Hypothalamus (tissue), 51 donors: ENCODE data around the gene TM9SF4.
A peak's percentile ranks its signal among the peaks of the same experiment; 100 is the strongest.

Source experiments
- DNase-seq, 51 donors: peaks; one replicate each; lab custom pipeline; 2025; lab: John Stamatoyannopoulos, UW

TM9SF4 gene, protein sequence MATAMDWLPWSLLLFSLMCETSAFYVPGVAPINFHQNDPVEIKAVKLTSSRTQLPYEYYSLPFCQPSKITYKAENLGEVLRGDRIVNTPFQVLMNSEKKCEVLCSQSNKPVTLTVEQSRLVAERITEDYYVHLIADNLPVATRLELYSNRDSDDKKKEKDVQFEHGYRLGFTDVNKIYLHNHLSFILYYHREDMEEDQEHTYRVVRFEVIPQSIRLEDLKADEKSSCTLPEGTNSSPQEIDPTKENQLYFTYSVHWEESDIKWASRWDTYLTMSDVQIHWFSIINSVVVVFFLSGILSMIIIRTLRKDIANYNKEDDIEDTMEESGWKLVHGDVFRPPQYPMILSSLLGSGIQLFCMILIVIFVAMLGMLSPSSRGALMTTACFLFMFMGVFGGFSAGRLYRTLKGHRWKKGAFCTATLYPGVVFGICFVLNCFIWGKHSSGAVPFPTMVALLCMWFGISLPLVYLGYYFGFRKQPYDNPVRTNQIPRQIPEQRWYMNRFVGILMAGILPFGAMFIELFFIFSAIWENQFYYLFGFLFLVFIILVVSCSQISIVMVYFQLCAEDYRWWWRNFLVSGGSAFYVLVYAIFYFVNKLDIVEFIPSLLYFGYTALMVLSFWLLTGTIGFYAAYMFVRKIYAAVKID

DNA sequence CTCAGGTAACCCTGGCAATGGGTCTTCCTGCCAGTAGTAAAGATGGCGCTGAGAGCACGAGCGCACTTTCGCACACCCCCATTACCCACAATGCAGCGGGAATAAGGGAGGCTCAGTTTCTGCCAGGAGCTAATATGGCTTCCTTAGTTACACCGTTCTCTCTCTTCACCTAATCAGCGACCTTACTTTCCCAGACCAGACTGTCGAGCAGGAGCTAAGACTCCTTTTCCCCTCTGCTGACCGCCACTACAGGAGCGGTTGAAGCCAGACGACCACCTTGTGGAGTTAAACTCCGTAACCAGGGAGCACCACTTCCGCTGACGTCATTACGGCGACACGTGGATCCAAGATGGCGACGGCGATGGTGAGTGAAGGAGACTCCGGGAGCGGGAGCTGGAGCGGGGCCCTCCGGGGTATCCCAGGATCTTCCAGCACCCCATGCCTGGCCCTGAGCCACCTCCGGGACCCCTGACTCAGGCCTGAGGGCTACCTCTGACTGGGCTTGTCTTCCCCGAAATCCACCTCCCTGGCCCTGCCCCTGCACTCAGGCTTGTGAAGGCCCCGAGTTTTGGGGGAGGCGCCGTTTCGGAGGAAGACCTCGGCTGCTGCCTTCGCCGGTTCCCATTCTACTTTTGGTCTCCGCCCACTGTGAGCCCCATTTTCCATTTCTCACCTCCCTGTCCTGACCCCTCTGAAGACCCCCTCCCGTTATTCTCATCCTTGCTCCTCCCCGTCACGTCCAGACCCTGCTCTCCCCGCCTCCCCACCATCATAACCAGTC, at the start of gene TM9SF4:
TSS of gene TM9SF4 (plus strand) at position 323 of the 781 bp plus-strand sequence. CDS start at position 350, 27 bp downstream.
- DNase-seq = peak; percentile 62 to 100 (median 88)

DNA sequence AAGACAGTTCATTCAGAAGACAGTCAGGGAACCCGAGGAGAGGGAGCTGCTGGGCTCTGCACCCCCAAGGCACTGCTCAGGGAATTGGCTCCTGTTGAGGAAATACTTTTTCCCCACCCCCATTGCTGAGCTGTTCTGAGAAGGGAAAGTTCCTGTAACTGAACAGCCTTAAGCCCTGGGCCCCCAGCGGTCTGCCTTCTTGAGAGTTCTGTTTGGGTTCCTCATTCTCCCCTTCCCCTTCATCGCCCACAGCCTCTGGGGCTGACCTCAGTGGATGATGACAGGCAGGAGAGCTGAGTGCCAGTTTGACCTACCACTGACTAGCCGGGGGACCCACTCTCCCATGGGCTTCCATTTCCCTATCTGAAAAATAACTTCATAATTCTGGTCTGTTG, 46.7 kb upstream of the TM9SF4 start:
- peak in 25 of 51 donors; percentile 9 to 44 (median 31) for DNase-seq

DNA sequence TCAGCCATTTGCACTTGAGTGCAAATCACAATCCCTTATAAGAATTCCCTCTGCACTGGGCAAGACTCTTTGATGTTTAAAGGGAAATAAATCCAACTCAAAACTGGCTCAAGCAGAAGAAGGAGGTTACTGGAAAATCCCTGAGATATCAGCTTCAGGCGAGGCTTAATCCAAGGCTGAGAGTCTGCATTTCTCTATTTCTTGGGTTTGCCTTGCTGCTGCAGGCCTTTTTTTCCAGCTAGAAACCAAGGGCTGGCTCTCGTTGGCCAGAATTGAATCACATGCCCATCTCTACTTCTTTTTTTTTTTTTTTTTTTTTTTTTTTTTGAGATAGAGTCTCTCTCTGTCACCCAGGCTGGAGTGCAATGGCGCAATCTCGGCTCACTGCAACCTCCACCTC, 45.8 kb upstream of the TM9SF4 start:
- DNase-seq = no peak

DNA sequence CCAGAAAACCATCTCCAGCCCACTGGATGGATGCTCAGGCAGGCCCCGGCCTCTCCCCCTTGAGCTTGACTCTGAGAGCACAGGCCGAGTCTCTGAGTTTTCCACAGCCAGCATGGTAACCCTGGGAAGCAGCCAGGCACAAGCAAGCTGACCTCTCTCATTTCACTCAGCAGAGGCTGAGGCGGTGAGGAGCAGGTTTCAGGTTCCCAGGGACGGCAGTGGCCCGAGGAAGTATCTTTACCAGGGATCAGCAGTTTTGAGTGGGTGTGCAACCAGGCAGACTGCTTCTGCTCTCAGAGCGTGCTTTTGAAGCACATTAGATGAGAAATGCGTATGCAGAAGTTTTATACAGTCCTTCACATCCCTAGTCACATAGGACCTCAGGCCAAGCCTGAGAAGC, 44.8 kb upstream of the TM9SF4 start:
- DNase-seq = no peak

DNA sequence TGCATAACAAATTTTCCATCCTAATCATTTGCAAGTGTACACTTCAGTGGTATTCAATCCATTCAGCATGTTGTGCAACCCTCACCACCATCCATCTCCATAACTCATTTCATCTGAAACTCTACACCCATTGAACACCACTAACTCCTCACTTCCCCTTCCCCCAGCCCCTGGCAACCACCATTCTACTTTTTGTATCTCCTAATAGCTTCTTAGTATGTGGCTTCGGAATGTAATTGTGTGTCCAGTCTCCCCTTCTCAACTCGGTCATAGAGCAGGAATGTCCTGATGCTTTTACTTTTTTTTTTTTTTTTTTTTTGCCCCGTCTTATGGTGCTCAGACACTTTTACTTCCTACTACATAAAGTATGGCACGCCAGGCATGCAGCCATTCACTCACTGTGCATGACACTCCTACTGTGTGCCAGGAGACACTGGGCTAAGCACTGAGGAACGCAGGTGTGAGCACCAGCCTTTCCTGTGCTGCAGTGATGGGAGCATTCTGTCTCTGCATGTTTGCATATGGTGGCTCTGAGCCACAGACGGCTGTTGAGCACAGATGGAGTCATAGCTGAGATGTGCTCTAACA, 42.2 kb upstream of the TM9SF4 start:
- no peak for DNase-seq

DNA sequence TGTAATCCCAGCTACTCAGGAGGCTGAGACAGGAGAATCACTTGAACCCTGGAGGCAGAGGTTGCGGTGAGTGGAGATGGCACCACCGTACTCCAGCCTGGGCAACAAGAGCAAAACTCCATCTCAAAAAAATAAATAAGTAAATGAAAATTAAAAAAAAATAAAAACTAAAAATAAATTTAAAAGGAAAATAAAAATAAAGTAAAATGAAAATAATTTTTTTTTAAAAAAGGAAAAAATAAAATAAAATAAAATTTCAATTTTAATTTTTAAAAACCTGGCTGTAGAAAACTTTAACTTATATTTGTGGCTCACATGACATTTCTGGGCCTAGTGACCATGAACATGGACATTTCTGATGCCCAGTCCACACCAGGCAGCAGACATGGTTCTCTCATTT, 41.3 kb upstream of the TM9SF4 start:
- DNase-seq = no peak

DNA sequence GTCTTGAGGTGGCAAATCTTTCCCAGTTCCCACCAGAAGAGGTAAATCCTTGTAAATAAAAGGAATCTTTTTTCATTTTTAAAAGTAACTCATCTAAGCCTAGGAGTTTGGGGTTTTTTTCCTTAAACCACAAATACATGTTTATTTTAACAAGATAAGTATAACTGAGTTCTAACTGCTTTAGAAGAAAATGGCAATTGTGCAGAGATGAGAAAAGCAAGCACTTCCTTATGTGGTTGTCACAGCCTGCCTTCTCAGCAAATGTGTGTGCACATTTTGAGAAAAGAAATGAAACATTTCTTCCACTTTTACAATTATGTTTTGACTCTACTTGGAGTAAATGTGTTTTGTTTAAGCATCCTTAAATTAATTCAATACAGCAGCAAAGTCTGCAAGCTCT, 39.8 kb upstream of the TM9SF4 start:
- DNase-seq = no peak

DNA sequence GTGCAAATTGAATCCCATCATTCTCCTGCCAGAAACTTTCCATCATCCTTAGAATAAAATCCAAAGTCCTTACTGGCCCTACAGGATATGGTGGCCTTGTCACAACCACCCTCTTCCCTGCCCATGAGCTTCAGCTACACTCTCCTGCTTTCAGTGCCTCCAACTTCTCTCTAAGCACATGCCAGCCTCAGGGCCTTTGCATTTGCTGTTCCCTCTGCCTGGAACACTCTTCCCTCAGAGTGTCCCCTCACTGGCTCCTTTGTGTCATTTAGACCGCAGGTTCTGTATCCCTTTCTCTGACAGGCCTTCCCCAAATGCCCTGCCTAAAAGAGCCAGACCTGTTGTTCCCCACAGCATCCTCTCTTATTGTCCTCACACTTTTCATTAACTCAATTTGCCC, 39.2 kb upstream of the TM9SF4 start:
- no peak for DNase-seq

DNA sequence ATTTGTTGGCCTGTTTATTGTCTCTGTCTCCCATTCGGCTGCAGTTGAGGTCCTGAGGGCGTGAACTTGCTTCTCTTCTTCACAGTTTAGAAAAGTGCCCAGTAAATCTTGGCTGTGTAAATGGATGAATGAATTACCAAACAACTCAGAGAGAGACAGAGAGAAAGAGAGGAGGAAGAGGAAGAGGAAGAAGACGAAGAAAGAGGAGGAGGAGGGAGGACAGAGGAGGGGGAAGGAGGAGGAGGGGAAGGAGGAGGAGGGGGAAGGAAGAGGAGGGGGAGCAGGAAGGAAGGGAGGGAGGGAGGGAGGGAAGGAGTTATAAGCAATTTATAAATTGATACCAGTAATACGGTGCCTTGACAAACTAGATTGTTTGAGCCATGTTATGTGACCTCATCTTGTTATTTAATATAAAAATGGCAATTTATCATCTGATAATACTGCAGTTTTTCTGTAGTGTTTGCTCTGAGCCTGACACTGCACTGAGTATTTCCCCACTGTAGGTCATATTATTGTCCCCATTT, 38.8 kb upstream of the TM9SF4 start:
- DNase-seq = no peak

DNA sequence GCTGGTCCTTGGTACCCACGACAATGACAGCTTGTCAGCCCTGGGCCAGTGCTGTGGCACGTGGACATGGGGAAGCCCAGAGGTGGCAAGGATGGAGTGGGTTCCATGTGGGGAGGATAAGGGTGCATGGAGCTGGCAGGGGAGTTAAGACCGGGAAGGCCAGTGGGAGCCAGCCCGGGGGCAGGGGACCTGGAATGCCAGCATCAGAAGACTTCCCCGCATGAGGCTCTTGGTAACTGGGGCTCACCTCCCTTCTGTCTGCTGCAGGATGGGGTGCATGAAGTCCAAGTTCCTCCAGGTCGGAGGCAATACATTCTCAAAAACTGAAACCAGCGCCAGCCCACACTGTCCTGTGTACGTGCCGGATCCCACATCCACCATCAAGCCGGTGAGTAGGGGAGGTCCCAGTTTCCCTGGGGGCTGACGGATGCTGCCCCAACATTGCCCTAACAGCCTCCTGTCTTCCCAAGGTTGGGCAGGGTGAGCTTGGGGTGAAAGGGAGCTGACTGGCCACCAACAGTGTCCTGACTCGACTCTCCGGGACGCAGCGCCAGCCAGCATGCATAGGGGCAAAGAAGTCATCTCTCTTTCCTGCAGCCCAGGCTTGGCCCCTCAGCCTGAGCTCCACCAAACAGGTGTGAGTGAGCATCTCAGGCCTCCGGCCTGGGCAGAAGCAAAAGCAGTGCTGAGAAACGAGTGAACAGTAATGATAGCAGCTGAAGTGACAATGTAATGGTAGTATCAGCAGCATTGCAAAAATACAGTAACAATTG, 37.9 kb upstream of the TM9SF4 start:
- DNase-seq = no peak

DNA sequence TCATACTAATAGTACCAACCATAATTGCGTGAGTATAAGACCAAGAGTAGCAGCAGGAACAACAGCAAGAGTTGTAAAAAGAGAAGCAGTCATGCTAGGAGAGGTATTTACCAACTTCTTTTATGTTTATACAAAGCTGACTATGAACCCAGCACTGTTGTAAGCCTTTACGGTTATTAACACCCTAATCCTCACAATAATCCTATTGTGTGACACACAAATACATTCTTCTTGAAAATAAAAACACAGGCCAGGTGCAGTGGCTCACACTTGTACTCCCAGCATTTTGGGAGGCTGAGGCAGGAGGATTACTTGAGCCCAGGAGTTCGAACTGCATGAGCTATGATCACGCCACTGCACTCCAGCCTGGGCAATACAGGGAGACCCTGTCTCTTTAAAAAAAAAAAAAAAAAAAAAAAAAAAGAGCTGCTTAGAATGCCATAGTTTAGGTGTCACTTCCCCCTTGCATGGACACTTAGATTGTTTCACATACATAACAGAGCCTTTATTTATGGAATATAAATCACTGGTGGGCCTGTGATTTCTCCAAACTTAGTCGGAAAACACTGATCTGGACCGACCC, 37.3 kb upstream of the TM9SF4 start:
- DNase-seq = no peak

DNA sequence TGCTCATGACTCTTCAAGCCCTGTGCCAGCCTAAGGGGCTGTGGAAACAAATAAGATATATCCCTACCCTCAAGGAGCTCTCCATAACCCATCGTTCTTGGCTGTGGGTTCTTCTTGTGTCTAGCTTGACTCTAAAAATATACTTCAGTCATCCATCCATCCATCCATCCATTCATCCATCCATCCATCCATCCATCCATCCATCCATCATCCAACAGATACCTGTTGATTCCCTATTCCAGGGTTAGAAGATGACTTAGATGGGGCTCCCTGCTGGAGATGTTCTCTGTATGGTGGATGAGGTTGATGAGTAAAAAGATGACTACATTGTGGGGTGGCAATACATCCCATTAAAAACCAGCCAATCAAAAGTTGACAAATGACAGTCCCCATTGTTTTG, 34.0 kb upstream of the TM9SF4 start:
- no peak for DNase-seq

DNA sequence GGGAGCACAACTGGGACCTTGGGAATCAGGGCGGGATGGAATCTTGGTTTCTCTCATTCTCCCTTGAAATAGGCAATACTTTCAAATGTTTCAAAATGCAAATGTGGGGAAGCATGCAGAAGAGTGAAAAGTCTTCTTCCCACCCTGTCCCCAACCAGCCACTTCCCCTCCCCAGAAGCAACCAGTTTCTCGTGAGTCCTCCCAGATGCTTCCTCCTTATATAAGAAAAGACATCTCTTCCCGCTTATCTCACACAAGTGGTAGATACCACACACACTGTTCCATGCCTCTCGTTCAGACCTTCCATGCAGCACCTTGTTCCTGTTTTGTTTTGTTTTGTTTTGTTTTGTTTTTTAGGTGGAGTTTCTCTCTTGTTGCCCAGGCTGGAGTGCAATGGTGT, 32.3 kb upstream of the TM9SF4 start:
- no peak for DNase-seq

DNA sequence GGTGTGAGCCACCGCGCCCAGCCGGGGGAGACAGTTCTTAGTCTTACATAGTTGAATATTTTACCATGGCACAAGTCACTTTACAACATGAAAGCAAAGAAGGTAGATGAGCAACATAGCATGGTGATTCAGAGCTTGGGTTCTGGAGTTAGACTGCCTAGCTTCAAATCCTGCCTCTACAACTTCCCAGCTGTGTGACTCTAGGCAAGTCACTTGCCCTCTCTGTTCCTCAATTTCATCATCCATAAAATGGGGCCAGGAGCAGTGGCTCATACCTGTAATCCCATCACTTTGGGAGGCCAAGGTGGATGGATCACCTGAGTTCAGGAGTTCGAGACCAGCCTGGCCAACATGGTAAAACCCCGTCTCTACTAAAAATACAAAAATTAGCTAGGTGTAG, 31.2 kb upstream of the TM9SF4 start:
- no peak for DNase-seq

DNA sequence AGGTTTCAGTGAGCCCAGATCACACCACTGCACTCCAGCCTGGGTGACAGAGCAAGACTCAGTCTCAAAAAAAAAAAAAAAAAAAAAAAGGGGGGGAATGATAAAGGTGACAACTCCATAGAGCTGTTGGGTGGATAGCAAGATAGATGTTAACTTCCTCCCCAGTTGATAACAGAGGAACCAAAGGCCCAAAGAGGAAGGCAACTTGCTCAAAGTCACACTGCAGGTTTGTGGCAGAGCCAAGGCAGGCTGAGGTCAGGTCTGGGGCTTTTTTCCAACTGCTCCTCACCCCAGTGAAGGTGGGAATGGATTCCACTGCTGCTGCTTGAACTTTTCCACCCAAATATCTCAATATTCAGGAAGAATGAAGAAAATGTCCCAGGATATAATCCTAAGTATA, 30.7 kb upstream of the TM9SF4 start:
- no peak for DNase-seq

DNA sequence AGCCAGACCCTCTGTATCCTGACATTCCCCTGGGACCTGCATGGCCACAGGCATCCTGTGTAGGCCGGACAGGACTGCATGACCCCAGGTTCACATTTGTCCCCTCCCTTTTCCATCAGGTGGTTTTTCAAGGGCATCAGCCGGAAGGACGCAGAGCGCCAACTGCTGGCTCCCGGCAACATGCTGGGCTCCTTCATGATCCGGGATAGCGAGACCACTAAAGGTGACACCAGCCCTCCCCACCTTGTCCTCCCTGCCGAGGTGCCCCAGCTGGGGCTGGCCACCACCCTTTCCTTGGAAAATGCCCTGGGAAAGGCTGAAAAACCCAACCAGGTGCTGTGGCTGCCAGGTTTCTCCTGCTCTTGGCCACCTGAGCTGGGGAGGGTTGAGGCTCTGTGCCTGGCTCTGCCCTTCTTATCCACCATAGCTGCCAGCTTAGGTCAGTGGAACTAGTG, 29.8 kb upstream of the TM9SF4 start:
- DNase-seq = no peak

DNA sequence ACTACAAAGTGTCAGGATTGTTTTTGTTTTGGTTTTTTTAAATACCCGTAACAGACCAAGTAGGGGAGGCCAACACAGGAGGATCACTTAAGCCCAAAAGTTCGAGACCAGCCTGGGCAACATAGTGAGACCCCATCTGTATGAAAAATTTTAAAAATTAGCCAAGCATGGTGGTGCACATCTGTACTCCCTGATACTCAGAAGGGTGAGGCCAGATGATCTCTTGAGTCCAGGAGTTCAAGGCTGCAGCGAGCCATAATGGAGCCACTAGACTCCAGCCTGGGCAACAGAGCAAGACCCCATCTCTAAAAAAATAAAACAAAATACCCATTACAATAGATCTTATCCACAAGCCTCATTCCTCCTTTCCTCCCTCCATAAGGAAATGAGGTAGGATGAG, 28.7 kb upstream of the TM9SF4 start:
- no peak for DNase-seq

DNA sequence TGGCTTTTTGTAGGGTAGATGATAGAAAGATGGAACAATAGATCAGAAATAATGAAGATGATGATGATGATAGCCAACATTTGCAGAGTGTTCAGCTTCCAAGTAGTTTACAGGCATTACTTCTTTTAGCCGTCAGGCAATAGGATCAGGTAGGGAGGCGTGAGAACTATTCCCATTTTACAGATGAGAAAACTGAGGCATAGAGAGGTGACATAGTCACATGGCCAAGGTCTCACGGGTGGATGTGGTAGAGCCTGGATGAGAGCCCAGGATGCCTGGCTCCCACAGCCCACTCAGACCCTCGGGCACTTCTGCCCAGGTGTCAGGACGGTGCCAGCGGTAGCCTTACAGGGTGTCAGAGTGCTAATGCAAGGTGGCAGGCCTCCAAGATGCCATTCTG, 26.0 kb upstream of the TM9SF4 start:
- DNase-seq = no peak

DNA sequence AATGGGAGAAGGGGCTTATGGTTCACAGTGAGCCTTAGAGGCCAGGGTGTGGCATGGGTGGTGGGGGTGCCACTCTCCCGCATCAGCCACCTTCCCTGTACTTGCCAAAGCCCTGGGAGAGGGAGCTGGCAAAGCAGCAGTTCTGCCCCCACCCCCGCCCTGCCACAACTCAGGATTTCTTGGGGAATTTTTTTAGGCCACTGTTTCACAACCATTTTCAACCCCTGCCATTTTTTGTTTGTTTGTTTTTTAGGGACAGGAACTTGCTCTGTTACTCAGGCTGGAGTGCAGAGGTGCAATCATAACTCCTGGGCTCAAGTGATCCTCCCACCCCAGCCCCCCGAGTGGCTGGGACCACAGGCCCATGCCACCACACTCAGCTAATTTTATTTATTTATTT, 22.4 kb upstream of the TM9SF4 start:
- DNase-seq = no peak

DNA sequence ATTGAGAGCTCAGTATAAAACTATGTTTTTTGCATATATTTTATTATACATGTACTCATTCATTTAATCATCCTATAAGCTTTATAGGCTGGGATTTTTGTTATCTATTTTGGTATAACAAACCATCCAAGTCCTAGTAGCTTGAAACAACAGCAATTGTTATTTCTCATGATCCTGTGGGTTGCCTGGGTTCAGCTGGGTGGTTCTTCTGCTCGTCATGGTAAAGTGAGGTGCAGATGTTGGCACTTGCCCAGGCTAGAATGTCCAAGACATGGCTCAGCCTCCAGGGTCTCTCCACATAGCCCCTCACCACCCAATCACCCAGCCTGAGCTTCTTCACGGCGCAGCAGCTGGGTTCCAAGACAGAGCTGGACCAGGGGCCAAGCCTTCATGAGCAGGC, 20.8 kb upstream of the TM9SF4 start:
- no peak for DNase-seq
